Nephron progenitor cell (in vitro differentiated cells): ENCODE data around the gene RIN2.

Experiments
- DNase-seq: peaks from one replicate; pipeline ENCODE4 v3.0.0; 2021
- H3K27ac Mint-ChIP-seq: 2 replicates; pipeline ENCODE4 v1.8.0; 2021; ENCODE audit warnings: mild to moderate bottlenecking, moderate library complexity, mixed read lengths
- H3K27me3 Mint-ChIP-seq: 2 replicates; pipeline ENCODE4 v1.8.0; 2021; ENCODE audit warnings: mild to moderate bottlenecking, low read depth, mixed read lengths; ENCODE audit not compliant: poor library complexity
- H3K36me3 Mint-ChIP-seq: 2 replicates; pipeline ENCODE4 v1.8.0; 2021; ENCODE audit warnings: low read depth, mixed read lengths
- H3K4me1 Mint-ChIP-seq: 2 replicates; pipeline ENCODE4 v1.8.0; 2021; ENCODE audit warnings: mixed read lengths
- H3K4me3 Mint-ChIP-seq: 2 replicates; pipeline ENCODE4 v1.8.0; 2021; ENCODE audit warnings: mild to moderate bottlenecking, moderate library complexity, mixed read lengths
- H3K9me3 Mint-ChIP-seq: 2 replicates; pipeline ENCODE4 v1.8.0; 2021; ENCODE audit warnings: mild to moderate bottlenecking, moderate library complexity, mixed read lengths
- CTCF ChIP-seq: fragments of 200-600 bp; sonication (generic); IDR thresholded peaks from 2 replicates; pipeline ENCODE4 v1.5.0; 2021; ENCODE audit warnings: antibody characterized with exemption

RIN2 gene

GRCh38 chr20:19769507-19769906 lies 11.4 kb downstream of the RIN2 start:
- H3K27ac Mint-ChIP-seq, result peak overlapping the region; percentile 79
- DNase-seq, result no peak

GRCh38 chr20:19770375-19770774 lies 12.3 kb downstream of the RIN2 start:
- no peak for TF ChIP-seq CTCF

More at GRCh38 chr20:19769507-19769906, 11.4 kb downstream of the RIN2 start:
- H3K4me3 Mint-ChIP-seq, result no peak overlapping the region
- H3K27me3 Mint-ChIP-seq, result no peaks in the 10 kb centered on the region
- H3K36me3 Mint-ChIP-seq, result peaks cover 28% of the 10 kb centered on the region
- TF ChIP-seq CTCF, result no peak
- no peaks in the 10 kb centered on the region for H3K9me3 Mint-ChIP-seq
- peaks cover 65% of the 10 kb centered on the region for H3K4me1 Mint-ChIP-seq

DNA sequence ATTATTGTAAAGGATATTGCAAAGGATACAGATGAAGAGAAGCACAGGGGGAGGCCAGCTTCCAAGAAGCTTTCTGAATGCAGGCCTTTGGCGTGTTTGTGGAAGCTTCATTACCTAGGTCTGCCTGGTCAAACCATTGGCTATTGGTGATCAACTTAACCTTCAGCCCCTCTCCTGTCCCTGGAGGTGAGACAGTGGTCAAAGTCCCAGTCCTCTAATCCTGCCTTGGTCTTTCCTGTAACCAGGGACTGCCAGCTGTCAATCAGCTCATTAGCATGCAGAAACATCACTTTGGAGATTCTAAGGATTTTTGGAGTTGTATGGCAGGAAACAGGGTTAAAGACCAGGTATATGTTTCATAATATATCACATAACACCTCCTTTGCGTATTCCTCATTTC lies 13.0 kb downstream of the RIN2 start:
- TF ChIP-seq CTCF, result no peak
- Mint-ChIP-seq H3K9me3 (no peaks in the 10 kb centered on the region), H3K27ac (no peak overlapping the region), H3K36me3 (peaks cover 28% of the 10 kb centered on the region), H3K27me3 (no peaks in the 10 kb centered on the region), H3K4me1 (peaks cover 55% of the 10 kb centered on the region), H3K4me3 (no peak overlapping the region)
- DNase-seq, result no peak

More at GRCh38 chr20:19770375-19770774, 12.3 kb downstream of the RIN2 start:
- H3K9me3 Mint-ChIP-seq, result no peaks in the 10 kb centered on the region
- peak overlapping the region; percentile 78 for H3K27ac Mint-ChIP-seq
- peaks cover 61% of the 10 kb centered on the region for H3K4me1 Mint-ChIP-seq
- no peak overlapping the region for H3K4me3 Mint-ChIP-seq
- no peak for DNase-seq
- peaks cover 28% of the 10 kb centered on the region for H3K36me3 Mint-ChIP-seq
- no peaks in the 10 kb centered on the region for H3K27me3 Mint-ChIP-seq

DNA sequence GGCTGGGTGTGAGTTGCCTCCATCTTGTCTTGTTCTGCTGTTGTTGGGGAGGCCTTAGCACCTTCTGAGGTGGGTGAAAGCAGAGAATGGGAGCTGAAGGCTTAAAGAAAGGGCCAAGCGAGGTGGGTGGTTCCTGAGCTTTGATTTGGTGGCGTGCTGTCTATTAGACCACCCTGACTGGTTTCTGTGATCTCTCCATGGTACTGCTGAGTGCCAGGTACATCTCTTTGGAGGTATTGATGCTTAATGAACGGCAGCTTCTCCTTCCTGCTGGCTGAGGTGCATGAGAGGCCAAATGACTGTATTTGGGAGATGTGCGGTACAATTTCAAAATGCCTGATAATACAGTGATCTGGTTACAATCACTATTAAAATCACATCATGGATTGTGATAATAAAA lies 15.4 kb downstream of the RIN2 start:
- Mint-ChIP-seq H3K4me3 (no peak overlapping the region), H3K27ac (no peak overlapping the region), H3K36me3 (peaks cover 12% of the 10 kb centered on the region), H3K9me3 (no peaks in the 10 kb centered on the region), H3K4me1 (peaks cover 34% of the 10 kb centered on the region), H3K27me3 (no peaks in the 10 kb centered on the region)
- no peak for TF ChIP-seq CTCF
- DNase-seq, result no peak

DNA sequence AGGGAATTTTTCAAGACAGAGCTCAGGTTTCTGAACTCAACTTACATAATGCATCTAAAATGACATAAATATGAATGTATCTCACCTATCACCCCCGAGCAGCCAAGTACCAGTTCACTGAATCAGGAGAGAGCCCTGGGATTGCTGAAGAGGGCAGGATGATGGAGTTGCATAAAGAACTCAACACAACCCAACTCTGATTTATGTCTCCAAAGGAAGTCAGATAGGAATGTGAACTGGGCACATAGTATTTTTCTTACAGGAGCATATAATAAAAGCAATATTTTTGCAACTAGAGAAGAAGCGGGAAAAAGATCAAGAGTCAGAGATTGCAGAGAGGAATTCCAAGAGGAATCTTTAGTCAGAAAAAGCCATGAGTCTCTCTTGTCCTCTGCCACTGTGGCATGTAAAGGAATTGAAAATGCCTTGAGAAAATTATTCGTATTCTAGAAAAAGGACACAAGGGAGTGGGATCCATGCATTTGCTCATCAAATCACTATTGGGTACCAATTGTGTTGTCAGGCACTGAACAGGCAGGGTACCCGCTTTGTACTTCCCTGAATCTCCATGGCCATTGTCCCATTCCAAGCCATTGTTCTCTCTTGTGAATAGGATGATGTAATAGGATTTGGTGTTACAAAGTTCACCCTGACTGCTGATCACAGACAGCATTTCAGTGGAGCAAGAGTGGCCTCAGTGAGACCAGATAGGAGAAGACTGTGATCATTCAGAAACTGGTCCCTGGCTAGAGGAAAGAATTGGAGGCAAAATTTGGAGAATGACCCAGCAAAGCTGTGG lies 16.3 kb downstream of the RIN2 start:
- H3K4me3 Mint-ChIP-seq, result no peak overlapping the region
- no peaks in the 10 kb centered on the region for H3K27me3 Mint-ChIP-seq
- TF ChIP-seq CTCF, result no peak
- no peak for DNase-seq
- H3K4me1 Mint-ChIP-seq, result peaks cover 31% of the 10 kb centered on the region
- no peak overlapping the region for H3K27ac Mint-ChIP-seq
- H3K9me3 Mint-ChIP-seq, result no peaks in the 10 kb centered on the region
- H3K36me3 Mint-ChIP-seq, result peaks cover 9% of the 10 kb centered on the region
